Measurements from ENCODE around the gene PPP1R15B. TPM values are rescaled to one million over a fixed set of nuclear protein-coding genes. Genes with fewer than 3 reads are reported as not detected.

The PPP1R15B gene
- 23.4 and 33.2 TPM in 2 replicates for total RNA-seq

DNA sequence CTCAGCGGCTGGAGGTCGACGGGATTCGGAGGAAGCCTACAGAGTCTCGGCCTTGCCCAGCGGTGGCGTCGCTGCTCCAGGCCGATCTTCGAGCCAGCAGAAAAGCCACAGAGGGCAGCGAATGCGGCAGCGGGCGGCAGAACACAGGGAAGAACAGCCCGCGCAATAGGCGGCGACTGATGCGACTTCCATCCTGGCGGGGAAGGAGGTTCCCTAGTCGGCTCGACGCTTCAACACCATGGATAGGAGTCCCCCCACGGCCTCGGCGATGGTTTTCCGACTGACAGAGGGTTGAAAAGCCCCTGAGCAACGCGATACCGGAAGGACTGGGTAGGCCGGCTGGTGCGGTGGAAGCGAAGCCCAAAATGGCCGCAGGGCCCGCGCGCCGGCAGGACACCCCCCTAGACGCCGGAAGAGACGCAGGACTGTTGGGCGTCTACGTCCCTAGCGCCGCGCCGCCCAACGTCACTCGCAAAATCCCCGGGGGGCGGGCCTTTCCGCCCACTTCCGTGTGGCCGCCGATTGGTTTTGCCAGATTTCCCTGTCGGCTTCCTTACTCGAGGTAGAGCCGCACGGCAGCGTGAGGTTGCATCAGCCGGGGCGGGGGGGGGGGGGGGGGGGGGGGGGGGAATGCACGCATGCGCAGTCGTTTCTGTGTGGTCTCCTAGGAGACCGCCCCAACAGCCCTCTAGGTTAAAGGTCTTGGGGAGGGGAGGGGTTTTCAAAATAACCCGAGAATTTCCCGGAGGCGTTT is at the start of gene PPP1R15B:
Gene PPP1R15B (minus strand): TSS at position 367 of the 754 bp plus-strand sequence. CDS start 406 bp downstream, outside the sequence.
- no peak for TF ChIP-seq CTCF (IDR thresholded peaks at IDR 0.05; ENCODE audit: insufficient read depth, low read length, severe bottlenecking)
- Histone ChIP-seq H3K27me3 (ENCODE audit: control insufficient read depth, insufficient read depth, low read length) (no peaks in the 10 kb centered on the region), H3K4me3 (ENCODE audit: low read depth, low read length) (peak within 1 kb of the TSS; percentile 99), H3K36me3 (ENCODE audit: control insufficient read depth, insufficient read depth, low read length) (peaks cover 6% of the 10 kb centered on the region)
- DNase-seq (ENCODE audit: low read depth) (peak; percentile 93), FAIRE-seq (no peak)

DNA sequence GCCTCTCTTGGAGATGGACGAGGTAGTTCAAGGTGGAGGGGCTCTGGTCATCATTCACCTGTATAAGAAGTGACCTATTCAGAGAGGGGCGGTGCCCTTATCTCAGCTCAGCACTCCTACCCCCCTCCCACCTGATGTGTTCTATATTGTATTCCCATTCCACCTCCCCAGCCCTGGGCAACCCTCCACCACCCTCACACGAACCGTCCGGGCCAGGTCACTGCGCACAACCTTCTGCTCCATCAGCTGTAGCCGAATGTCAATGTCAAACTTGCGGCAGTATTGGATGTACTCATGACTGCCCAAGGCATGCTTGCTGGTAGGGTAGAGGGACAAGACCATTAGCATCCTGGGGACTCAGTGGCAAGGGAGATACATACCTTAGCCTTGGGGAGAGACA is 48.7 kb upstream of the PPP1R15B start:
- H3K27me3 ChIP-seq (ENCODE audit: control insufficient read depth, insufficient read depth, low read length) = no peaks in the 10 kb centered on the region

GRCh38 chr1:204459706-204460105 is 48.1 kb upstream of the PPP1R15B start:
- Histone ChIP-seq H3K27me3 (ENCODE audit: control insufficient read depth, insufficient read depth, low read length) (no peaks in the 10 kb centered on the region), H3K36me3 (ENCODE audit: control insufficient read depth, insufficient read depth, low read length) (peaks cover 13% of the 10 kb centered on the region), H3K4me3 (ENCODE audit: low read depth, low read length) (no peak overlapping the region)
- FAIRE-seq = no peak
- DNase-seq (ENCODE audit: low read depth) = no peak
- TF ChIP-seq CTCF (IDR thresholded peaks at IDR 0.05; ENCODE audit: insufficient read depth, low read length, severe bottlenecking) = no peak

More for the DNA sequence above, 48.7 kb upstream of the PPP1R15B start:
- H3K4me3 ChIP-seq (ENCODE audit: low read depth, low read length) = no peak overlapping the region
- no peak for DNase-seq (ENCODE audit: low read depth)
- FAIRE-seq = no peak
- peaks cover 13% of the 10 kb centered on the region for H3K36me3 ChIP-seq (ENCODE audit: control insufficient read depth, insufficient read depth, low read length)
- TF ChIP-seq CTCF (IDR thresholded peaks at IDR 0.05; ENCODE audit: insufficient read depth, low read length, severe bottlenecking) = no peak

DNA sequence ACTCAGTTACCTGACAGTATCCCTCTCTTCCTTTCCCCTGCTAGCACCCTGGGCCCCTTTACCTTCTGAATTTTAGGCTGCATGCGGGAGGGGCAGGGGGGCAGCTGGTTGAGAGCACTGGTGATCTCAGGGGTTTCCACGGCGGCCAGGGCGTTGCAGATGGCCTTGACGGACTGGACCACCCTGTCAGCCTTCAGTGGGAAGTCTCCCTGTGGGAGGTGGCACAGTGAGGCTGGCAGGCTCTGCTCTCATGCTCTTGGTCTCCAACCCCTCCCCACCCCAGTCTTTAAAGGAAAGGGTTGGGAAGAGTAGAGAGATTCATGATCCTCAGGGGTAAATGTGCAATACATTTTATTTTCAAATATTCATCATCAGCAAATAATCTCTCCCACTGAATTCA is 46.0 kb upstream of the PPP1R15B start:
- no peak for FAIRE-seq
- DNase-seq (ENCODE audit: low read depth) = no peak
- no peak for TF ChIP-seq CTCF (IDR thresholded peaks at IDR 0.05; ENCODE audit: insufficient read depth, low read length, severe bottlenecking)
- Histone ChIP-seq H3K36me3 (ENCODE audit: control insufficient read depth, insufficient read depth, low read length) (peaks cover 10% of the 10 kb centered on the region), H3K27me3 (ENCODE audit: control insufficient read depth, insufficient read depth, low read length) (no peaks in the 10 kb centered on the region), H3K4me3 (ENCODE audit: low read depth, low read length) (no peak overlapping the region)

GRCh38 chr1:204456826-204457442 is 45.3 kb upstream of the PPP1R15B start:
- Histone ChIP-seq H3K27me3 (ENCODE audit: control insufficient read depth, insufficient read depth, low read length) (no peaks in the 10 kb centered on the region), H3K4me3 (ENCODE audit: low read depth, low read length) (no peak overlapping the region), H3K36me3 (ENCODE audit: control insufficient read depth, insufficient read depth, low read length) (peaks cover 10% of the 10 kb centered on the region)
- no peak for TF ChIP-seq CTCF (IDR thresholded peaks at IDR 0.05; ENCODE audit: insufficient read depth, low read length, severe bottlenecking)
- FAIRE-seq (no peak), DNase-seq (ENCODE audit: low read depth) (no peak)

Data from bronchial epithelial cell (primary cell).